Measurements from ENCODE around the gene TUBGCP3. TPM values are rescaled to one million over a fixed set of nuclear protein-coding genes. Genes with fewer than 3 reads are reported as not detected.

The TUBGCP3 gene
- polyA plus RNA-seq, 1 donor from 2014 or later, result 20.3 TPM

GRCh38 chr13:112521073-112521685, 66.8 kb downstream of the TUBGCP3 start:
- Histone ChIP-seq H3K9me3 (ENCODE audit: low read length) (no peaks in the 10 kb centered on the region), H3K79me2 (replicated peaks; ENCODE audit: insufficient read depth, low read length) (no peaks in the 10 kb centered on the region), H3K36me3 (ENCODE audit: insufficient read depth, low read length) (peaks cover 3% of the 10 kb centered on the region), H3K27me3 (ENCODE audit: insufficient read depth, low read depth, low read length) (no peaks in the 10 kb centered on the region), H3K27ac (ENCODE audit: low read length) (no peak overlapping the region), H3K9ac (ENCODE audit: low read length) (no peak overlapping the region), H2AFZ (ENCODE audit: low read depth, low read length) (no peak overlapping the region), H3K4me3 (ENCODE audit: low read length) (no peak overlapping the region), H3K4me2 (ENCODE audit: low read length) (no peak overlapping the region), H3K9me2 (ENCODE audit: insufficient read depth, low read length) (no peaks in the 10 kb centered on the region), H3F3A (ENCODE audit: insufficient read depth, low read length, poor library complexity, severe bottlenecking) (no peaks in the 10 kb centered on the region), H4K20me1 (ENCODE audit: insufficient read depth) (no peaks in the 10 kb centered on the region)
- TF ChIP-seq CTCF (IDR thresholded peaks at IDR 0.05; ENCODE audit: poor library complexity, severe bottlenecking), result no peak
- TF ChIP-seq REST (IDR thresholded peaks at IDR 0.05; ENCODE audit: borderline replicate concordance), result no peak

- Histone ChIP-seq H3K9ac (ENCODE audit: low read length) (no peak overlapping the region), H4K20me1 (ENCODE audit: insufficient read depth) (no peaks in the 10 kb centered on the region), H3K27me3 (ENCODE audit: insufficient read depth, low read depth, low read length) (no peaks in the 10 kb centered on the region), H3K9me3 (ENCODE audit: low read length) (no peaks in the 10 kb centered on the region), H3K4me3 (ENCODE audit: low read length) (no peak overlapping the region), H3K36me3 (ENCODE audit: insufficient read depth, low read length) (no peaks in the 10 kb centered on the region), H3K4me2 (ENCODE audit: low read length) (no peak overlapping the region), H3F3A (ENCODE audit: insufficient read depth, low read length, poor library complexity, severe bottlenecking) (no peaks in the 10 kb centered on the region), H3K9me2 (ENCODE audit: insufficient read depth, low read length) (no peaks in the 10 kb centered on the region), H3K27ac (ENCODE audit: low read length) (no peak overlapping the region), H2AFZ (ENCODE audit: low read depth, low read length) (no peak overlapping the region), H3K79me2 (replicated peaks; ENCODE audit: insufficient read depth, low read length) (no peaks in the 10 kb centered on the region)
- no peak for TF ChIP-seq RAD21 (conservative IDR thresholded peaks at IDR 0.05)
- TF ChIP-seq SMC3 (conservative IDR thresholded peaks at IDR 0.05; ENCODE audit: poor library complexity), result no peak
- no peak for TF ChIP-seq EZH2 (IDR thresholded peaks at IDR 0.05; ENCODE audit: borderline replicate concordance, insufficient read depth, low read length, poor library complexity, severe bottlenecking)
- TF ChIP-seq MXI1 (conservative IDR thresholded peaks at IDR 0.05; ENCODE audit: poor library complexity, severe bottlenecking), result no peak
- TF ChIP-seq POLR2AphosphoS5 (IDR thresholded peaks at IDR 0.05), result no peak
- no peak for TF ChIP-seq TAF1 (IDR thresholded peaks at IDR 0.05; ENCODE audit: low read depth)
Observed at GRCh38 chr13:112519517-112520060, 68.4 kb downstream of the TUBGCP3 start.

GRCh38 chr13:112516218-112516617, 71.7 kb downstream of the TUBGCP3 start:
- Histone ChIP-seq H4K20me1 (ENCODE audit: insufficient read depth) (no peaks in the 10 kb centered on the region), H3K9me2 (ENCODE audit: insufficient read depth, low read length) (no peaks in the 10 kb centered on the region), H3F3A (ENCODE audit: insufficient read depth, low read length, poor library complexity, severe bottlenecking) (no peaks in the 10 kb centered on the region), H3K9ac (ENCODE audit: low read length) (no peak overlapping the region), H3K27me3 (ENCODE audit: insufficient read depth, low read depth, low read length) (no peaks in the 10 kb centered on the region), H3K4me3 (ENCODE audit: low read length) (no peak overlapping the region), H3K4me2 (ENCODE audit: low read length) (no peak overlapping the region), H3K36me3 (ENCODE audit: insufficient read depth, low read length) (no peaks in the 10 kb centered on the region), H2AFZ (ENCODE audit: low read depth, low read length) (no peak overlapping the region), H3K79me2 (replicated peaks; ENCODE audit: insufficient read depth, low read length) (no peaks in the 10 kb centered on the region), H3K27ac (ENCODE audit: low read length) (no peak overlapping the region), H3K9me3 (ENCODE audit: low read length) (no peaks in the 10 kb centered on the region)
- TF ChIP-seq RAD21 (conservative IDR thresholded peaks at IDR 0.05), result no peak
- no peak for TF ChIP-seq TAF1 (IDR thresholded peaks at IDR 0.05; ENCODE audit: low read depth)
- no peak for TF ChIP-seq SMC3 (conservative IDR thresholded peaks at IDR 0.05; ENCODE audit: poor library complexity)
- no peak for TF ChIP-seq EP300 (conservative IDR thresholded peaks at IDR 0.05; ENCODE audit: poor library complexity, severe bottlenecking)
- TF ChIP-seq POLR2AphosphoS5 (IDR thresholded peaks at IDR 0.05), result no peak
- no peak for TF ChIP-seq MXI1 (conservative IDR thresholded peaks at IDR 0.05; ENCODE audit: poor library complexity, severe bottlenecking)
- no peak for TF ChIP-seq EZH2 (IDR thresholded peaks at IDR 0.05; ENCODE audit: borderline replicate concordance, insufficient read depth, low read length, poor library complexity, severe bottlenecking)
- TF ChIP-seq CTCF (IDR thresholded peaks at IDR 0.05; ENCODE audit: poor library complexity, severe bottlenecking), result no peak
- no peak for TF ChIP-seq REST (IDR thresholded peaks at IDR 0.05; ENCODE audit: borderline replicate concordance)
